GM20431 (cell line): ENCODE measurements around the gene CDC20.
"Not testable (repeated sequence)": the region's sequence is repeated elsewhere in the genome, so short reads cannot be mapped to it uniquely, and the experiment has no call there.

Experiments
- in situ Hi-C: fragments of 300-500 bp; cut with MseI, MboI; formaldehyde crosslinking; loops from one replicate; pipeline ENCODE4 v1.15.0; 2020; ENCODE audit warnings: low sequenced_read_pairs; ENCODE audit not compliant: unreplicated experiment

Gene CDC20

GRCh38 chr1:43377831-43378230 is 19.1 kb downstream of the CDC20 start:
- in situ Hi-C loops, result no loop called here

DNA sequence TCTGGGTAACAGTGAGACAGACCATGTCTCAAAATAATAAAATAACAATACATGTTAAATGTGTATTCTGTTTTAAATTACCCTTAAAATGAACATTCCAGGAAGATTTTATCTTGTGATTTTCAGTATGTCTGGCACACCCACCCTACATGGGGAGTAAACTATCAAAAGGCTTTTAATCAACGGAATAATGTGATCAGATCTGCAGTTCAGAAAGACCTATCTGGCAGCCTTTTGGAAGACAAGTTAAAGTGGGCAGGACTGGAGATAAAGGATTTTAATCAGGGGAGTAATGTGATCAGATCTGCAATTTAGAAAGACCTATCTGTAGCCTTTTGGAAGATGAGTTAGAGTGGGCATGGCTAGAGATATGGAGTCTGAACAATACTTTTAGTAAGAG is 20.7 kb downstream of the CDC20 start:
- in situ Hi-C loops, result no loop called here

- in situ Hi-C loops, result no loop called here
These were observed 22.8 kb downstream of the CDC20 start for GRCh38 chr1:43381612-43382011.

- in situ Hi-C loops, result no loop called here
These were observed 23.4 kb downstream of the CDC20 start for GRCh38 chr1:43382027-43382779.

DNA sequence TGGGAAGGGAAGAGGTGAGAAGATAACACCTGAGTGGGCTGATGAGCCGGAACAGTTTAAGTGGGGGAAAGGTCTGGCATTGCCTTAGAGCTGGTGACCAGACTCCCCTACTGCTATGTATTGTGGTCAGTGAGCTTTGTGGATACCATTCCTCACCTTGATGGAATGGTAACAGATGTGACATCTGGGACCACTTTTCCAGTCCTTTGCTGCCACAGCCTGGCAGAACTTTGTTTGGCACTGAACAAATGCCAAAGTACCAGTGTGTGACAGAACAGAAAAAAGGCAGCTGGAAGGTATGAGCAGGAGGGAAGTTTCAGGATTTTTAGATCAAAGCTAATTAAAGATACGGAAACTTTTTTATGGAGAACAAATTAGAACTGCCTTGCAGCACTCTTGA is 24.7 kb downstream of the CDC20 start:
- in situ Hi-C loops, result no loop called here

DNA sequence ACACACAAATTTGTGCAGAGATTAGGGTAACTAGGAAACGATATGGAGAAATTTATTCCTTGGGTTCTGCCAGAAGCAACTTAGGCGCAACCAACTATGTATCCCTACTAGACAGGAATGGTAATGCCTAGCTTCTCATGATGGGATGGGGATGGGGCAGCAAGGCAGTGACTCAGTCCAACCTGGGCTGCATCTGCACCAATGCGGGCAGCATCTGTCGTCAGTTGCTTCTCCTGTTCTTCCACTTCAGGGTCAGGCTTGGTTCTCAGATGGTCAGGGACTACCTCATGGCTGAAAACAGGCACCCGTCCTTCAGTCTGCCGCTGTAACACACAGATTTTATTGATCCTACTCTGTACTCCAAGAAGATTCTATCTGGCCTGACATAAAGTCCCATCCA is 27.9 kb downstream of the CDC20 start:
- in situ Hi-C loops, result no loop called here

- in situ Hi-C loops, result no loop called here
These were observed 29.3 kb downstream of the CDC20 start for GRCh38 chr1:43387976-43388599.

DNA sequence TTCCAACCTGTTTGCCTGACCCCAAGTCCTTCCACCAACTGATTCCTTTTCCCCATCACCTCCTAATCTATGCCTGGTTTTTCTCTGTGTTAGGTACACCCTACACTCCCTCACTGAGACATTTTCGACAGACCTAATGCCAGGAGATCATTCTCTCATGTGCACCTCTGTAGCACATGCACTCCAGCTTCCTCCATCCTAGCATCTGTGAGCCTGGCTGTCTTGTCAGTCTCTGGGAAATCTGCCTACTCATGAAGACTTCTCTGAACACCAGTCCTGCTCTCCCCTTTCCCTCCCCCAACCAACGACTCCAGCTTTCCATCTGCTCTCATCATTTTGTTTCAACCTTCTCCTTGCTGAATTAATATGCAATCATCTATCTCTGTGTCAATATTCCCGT is 29.8 kb downstream of the CDC20 start:
- in situ Hi-C loops, result no loop called here

GRCh38 chr1:43389326-43390313 is 30.8 kb downstream of the CDC20 start, which contains the start of the genes MED8 and SZT2:
Gene MED8, minus strand, starts transcription at chr1:43389800. Its CDS starts 36 bp downstream, at chr1:43389764.
Gene SZT2, plus strand, starts transcription at chr1:43389899. Its CDS starts 70 bp downstream, at chr1:43389969.
- in situ Hi-C loops, result no loop called here

GRCh38 chr1:43392702-43393101 is 33.9 kb downstream of the CDC20 start:
- in situ Hi-C loops, result no loop called here

DNA sequence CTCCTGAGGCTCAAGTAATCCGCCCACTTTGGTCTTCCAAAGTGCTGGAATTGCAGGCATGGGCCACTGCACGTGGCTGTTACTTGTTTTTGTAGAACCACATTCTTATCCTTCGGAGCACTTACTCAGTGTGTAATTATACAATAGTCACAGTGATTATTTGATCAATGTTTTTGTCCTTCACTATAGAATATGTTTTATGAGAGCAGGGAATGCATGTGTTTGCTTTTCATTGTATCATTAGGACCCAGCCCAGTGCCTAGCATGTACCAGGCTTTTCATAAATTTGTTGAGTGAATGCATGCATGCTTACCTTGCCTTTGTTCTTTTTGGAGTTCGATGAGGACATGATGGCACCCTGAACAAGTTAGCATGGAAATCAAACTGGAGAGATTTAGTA is 36.7 kb downstream of the CDC20 start:
- in situ Hi-C loops, result no loop called here

- in situ Hi-C loops, result no loop called here
These were observed 37.3 kb downstream of the CDC20 start for GRCh38 chr1:43396059-43396458.

DNA sequence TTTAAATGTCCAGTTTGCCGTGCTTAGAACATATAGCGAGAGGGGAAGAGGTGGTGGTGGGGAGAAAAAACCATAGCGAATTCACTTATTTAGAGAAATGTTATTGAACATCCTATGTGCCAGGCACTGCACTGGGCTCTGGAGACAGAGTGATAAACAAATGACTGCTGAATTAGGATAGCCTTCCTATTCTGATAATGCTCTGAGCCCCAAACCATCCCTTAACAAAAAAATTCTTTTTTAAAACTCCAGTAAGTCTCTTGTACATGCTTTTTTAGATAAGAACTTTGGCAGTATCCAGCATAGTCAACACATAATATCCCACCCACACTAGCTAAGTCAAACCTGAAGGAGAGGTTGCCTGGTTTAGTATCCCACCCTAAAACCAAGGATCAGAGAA is 39.4 kb downstream of the CDC20 start:
- in situ Hi-C loops, result no loop called here

GRCh38 chr1:43400441-43400840 is 41.7 kb downstream of the CDC20 start:
- in situ Hi-C loops, result not testable (repeated sequence)

DNA sequence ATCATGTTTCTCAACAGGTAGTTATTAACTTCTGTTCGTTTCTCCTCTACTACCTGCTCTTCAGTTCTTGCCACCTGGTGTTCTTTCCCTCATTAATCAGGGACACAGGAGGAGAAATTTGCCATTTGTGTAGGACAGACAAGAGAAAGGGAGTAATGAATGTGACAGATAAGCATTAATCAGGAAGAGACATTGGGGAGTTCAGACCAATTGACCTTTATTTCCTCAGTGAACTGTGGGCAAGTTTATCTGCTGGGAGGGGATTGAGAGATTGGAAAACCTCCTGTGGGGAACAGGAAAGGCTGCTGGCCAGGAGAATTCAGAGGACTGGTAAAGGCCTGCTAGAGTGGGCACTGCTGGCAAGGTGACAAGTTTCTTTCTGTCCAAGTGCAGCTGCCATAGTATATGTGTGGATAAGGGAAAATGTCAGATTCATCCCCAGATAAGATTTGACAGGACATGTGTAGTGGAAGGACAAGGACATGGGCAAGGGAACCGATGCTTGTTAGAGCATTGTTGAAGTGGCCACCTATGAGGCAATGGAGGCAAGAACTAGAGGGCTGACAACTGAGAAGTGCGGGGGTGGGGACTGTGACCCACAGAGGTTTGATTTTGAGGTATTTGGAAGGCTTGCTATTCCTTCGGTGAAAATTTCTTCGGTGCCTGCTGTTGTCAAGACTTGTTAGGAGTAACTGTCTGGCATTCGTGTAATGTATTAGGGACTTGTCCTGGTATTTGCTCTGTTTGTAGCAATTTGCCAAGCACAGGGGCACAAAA is 43.5 kb downstream of the CDC20 start:
- in situ Hi-C loops, result no loop called here

- in situ Hi-C loops, result no loop called here
These were observed 45.6 kb downstream of the CDC20 start for GRCh38 chr1:43404353-43404752.

DNA sequence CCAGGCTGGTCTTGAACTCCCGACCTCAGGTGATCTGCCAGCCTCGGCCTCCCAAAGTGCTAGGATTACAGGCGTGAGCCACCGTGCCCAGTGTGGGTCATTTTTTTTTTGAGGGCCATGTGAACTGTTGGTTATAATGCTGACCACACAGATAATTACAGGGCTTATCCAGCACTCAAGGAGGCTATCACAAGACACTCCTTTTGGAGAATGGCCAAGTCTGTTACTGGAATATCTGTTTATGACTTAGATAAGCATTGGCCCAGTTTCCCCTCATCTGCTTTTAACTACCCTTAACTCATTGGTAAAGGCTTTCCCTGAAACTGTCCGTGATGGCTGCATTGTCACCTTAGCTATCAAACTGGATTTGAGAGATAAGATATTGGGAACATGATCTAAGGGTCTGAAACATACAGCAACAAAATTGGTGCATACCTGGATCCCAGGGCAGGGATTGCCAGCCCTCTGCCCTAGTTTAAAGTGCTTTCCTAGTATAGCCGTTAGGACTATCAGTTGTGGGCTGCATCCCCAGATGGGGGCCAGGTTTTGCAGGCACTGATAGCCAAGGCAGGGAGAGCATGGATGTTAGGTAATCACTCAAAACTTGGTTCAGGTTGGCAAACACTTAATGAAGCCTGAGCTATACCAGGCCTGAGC is 46.6 kb downstream of the CDC20 start:
- in situ Hi-C loops, result no loop called here

DNA sequence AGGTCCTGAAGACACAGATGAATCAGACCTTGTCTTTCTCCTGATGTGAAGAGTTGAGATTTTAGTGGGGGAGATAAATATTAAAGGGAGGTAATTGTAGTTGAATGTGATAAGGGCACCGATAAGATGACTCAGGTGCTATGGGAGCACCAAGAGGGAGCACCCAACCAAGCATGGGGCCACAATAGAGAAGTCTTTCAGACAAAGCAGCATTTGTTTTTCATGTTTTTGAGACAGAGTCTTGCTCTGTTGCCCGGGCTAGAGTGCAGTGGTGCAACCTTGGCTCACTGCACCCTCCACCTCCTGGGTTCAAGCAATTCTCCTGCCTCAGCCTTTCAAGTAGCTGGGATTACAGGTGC is 47.1 kb downstream of the CDC20 start:
- in situ Hi-C loops, result no loop called here

- in situ Hi-C loops, result no loop called here
These were observed 51.8 kb downstream of the CDC20 start for GRCh38 chr1:43410571-43410970.
